Stomach (tissue), 9 donors: ENCODE measurements around the gene COL12A1. TPM values are rescaled to one million over a fixed set of nuclear protein-coding genes. Genes with fewer than 3 reads are reported as not detected.

ENCODE experiments used
- DNase-seq, 2 donors: peaks; one replicate each; pipeline versions ENCODE4 v3.0.0 to v3.0.0-alpha.2; 2013 to 2019
- H3K27ac ChIP-seq, 5 donors: fragments of 200-600 bp in 4 of 5; sonication (generic) in 4 of 5; one replicate each; pipeline ENCODE4 v1.5.1; 2013 to 2019; ENCODE audit warnings: mild to moderate bottlenecking in 1 of 5, moderate library complexity in 1 of 5
- H3K27me3 ChIP-seq, 3 donors: fragments of 200-600 bp; sonication (generic); one replicate each; pipeline ENCODE4 v1.5.1; 2017 to 2019; ENCODE audit warnings: mixed run types in 1 of 3
- H3K36me3 ChIP-seq, 4 donors: fragments of 200-600 bp; sonication (generic); 1 replicate in 3 of 4; 2 replicates in 1 of 4; pipeline ENCODE4 v1.5.1; 2016 to 2019
- H3K4me1 ChIP-seq, 4 donors: fragments of 200-600 bp; sonication (generic); one replicate each; pipeline ENCODE4 v1.5.1; 2016 to 2019
- H3K4me3 ChIP-seq, 4 donors: fragments of 200-600 bp; sonication (generic) in 3 of 4; one replicate each; pipeline ENCODE4 v1.5.1; 2016 to 2019; ENCODE audit warnings: mild to moderate bottlenecking in 1 of 4
- H3K9me3 ChIP-seq, 4 donors: fragments of 200-600 bp; sonication (generic); one replicate each; pipeline ENCODE4 v1.5.1; 2016 to 2019
- EP300 ChIP-seq: sonication (generic); formaldehyde crosslinking; IDR thresholded peaks from one replicate; pipeline ENCODE4 v1.6.1; 2017; ENCODE audit warnings: antibody characterized with exemption
- POLR2A ChIP-seq, 4 donors: fragments of 450-650 bp; IDR thresholded peaks; one replicate each; pipeline ENCODE4 v1.6.1; 2016; ENCODE audit warnings: antibody characterized with exemption in 4 of 4, control low read depth in 2 of 4, mild to moderate bottlenecking in 1 of 4, moderate library complexity in 1 of 4
- POLR2AphosphoS5 ChIP-seq, 3 donors: sonication (generic); formaldehyde crosslinking; IDR thresholded peaks; one replicate each; pipeline ENCODE4 v1.6.1; 2016; ENCODE audit warnings: antibody characterized with exemption in 3 of 3
- WGBS, 5 donors: extraction: QIAGEN DNeasy Blood & Tissue Kit in 3 of 5; methylation state at CpG; one replicate each; pipeline versions ENCODE4 v1.1.5 to v1.1.7; 2013 to 2018; 5-methylcytosine and 5-hydroxymethylcytosine counted together
- intact Hi-C: fragments of 100-400 bp; cut with DNase I; formaldehyde crosslinking; loops from one replicate; pipeline ENCODE4 v1.15.1; 2023; ENCODE audit warnings: low total_unique reads
- polyA plus RNA-seq, 3 donors: library from polyadenylated mRNA; stranded (reverse); fragments of 200-250 nt; gene quantifications; one replicate each; pipeline ENCODE4 v1.2.3, GENCODE V29; 2013
- total RNA-seq, 5 donors: library from RNA; depleted of rRNA; stranded (reverse); fragments of >200 nt; gene quantifications; one replicate each; pipeline versions ENCODE4 v1.1.0 to v1.2.3, GENCODE V29; 2014 to 2016
- TF ChIP-seq, protein P1 (sequence below), 7 experiments: fragments of 450-650 bp in 4 of 7; fragments of 200-600 bp in 3 of 7; sonication (generic) in 3 of 7; IDR thresholded peaks; one replicate each; pipeline ENCODE4 v1.5.1; 2016 to 2019; ENCODE audit warnings: antibody characterized with exemption in 7 of 7, control low read depth in 2 of 7, mild to moderate bottlenecking in 1 of 7
- donor health status: healthy with polysubstance abuse.
- donor health status: Bipolar disorder and iron deficiency.
- donor health status: healthy.

Gene COL12A1
- total and polyA plus RNA-seq, 8 donors: 3.4 to 170 (median 20.3) TPM

- intact Hi-C loops: loop anchor here (5.0 kb wide), 1 partner anchor 801 kb away; no protein-coding TSS in a partner anchor
- peak in 1 of 3 donors; percentile 24 for TF ChIP-seq POLR2AphosphoS5 (IDR thresholded peaks at IDR 0.05)
- TF ChIP-seq, protein P1, sequence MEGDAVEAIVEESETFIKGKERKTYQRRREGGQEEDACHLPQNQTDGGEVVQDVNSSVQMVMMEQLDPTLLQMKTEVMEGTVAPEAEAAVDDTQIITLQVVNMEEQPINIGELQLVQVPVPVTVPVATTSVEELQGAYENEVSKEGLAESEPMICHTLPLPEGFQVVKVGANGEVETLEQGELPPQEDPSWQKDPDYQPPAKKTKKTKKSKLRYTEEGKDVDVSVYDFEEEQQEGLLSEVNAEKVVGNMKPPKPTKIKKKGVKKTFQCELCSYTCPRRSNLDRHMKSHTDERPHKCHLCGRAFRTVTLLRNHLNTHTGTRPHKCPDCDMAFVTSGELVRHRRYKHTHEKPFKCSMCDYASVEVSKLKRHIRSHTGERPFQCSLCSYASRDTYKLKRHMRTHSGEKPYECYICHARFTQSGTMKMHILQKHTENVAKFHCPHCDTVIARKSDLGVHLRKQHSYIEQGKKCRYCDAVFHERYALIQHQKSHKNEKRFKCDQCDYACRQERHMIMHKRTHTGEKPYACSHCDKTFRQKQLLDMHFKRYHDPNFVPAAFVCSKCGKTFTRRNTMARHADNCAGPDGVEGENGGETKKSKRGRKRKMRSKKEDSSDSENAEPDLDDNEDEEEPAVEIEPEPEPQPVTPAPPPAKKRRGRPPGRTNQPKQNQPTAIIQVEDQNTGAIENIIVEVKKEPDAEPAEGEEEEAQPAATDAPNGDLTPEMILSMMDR (IDR thresholded peaks at IDR 0.05): peak in 5 of 7 experiments; percentile 68 to 89 (median 79)
- TF ChIP-seq EP300: no peak
- no peak for TF ChIP-seq POLR2A (IDR thresholded peaks at IDR 0.05)
- Histone ChIP-seq H3K4me1 (peaks cover 33 to 61% (median 55%) of the 10 kb centered on the region in 4 donors), H3K27me3 (peaks cover 3 to 52% (median 44%) of the 10 kb centered on the region in 3 donors), H3K36me3 (no peaks in the 10 kb centered on the region), H3K9me3 (no peaks in the 10 kb centered on the region), H3K4me3 (peak overlapping the region; percentile 19 to 34 (median 20)), H3K27ac (peak overlapping the region in 4 of 5 donors; percentile 18 to 89 (median 52))
- 6 to 11% (median 9%) methylated on average over 32 to 33 of the region's 33 CpGs for WGBS, 5 donors
- peak; percentile 85 to 94 for DNase-seq
Measured at GRCh38 chr6:75208298-75209183, 2.7 kb upstream of the COL12A1 start.

DNA sequence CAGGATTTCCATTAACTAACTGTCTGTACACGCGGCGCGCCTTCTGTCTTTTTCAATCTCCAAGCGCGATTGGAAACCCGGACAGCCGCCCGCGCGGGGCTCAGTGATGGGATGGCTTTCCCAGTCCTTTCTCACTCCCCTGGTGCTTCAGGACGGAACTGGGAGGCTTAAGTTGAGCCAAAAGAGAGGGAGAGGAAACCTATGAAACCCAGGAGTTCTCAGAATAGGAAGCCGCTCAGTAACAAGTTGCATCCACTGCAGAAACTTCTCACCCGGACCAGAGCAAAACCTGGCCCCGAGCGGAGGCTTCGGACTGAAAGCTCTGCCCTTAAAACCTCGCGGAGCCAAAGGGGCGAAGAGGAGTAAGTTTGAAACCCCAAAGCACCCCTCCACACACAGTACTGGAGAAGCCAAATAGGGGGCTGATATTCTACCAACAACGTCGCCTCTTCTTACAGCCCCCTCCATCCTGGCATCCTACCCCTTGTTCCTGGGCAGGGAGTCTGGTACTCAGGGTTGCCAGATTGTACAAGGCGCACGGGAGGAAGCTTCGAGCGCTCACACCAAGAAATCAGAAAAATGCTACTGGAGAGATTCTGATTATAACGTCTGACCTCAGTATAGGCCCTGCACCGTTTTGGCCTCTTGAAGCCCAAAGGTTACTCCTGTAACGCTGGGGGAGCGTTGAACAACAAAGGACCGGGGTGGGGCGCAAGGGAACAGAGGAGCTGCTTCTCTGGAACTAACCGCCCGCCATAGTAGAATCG lies 906 bp upstream of the COL12A1 start:
- Histone ChIP-seq H3K4me3 (peak overlapping the region; percentile 56 to 61 (median 58)), H3K4me1 (peaks cover 40 to 73% (median 66%) of the 10 kb centered on the region in 4 donors), H3K27me3 (peaks cover 3 to 65% (median 57%) of the 10 kb centered on the region in 3 donors), H3K36me3 (no peaks in the 10 kb centered on the region), H3K27ac (peak overlapping the region in 4 of 5 donors; percentile 75 to 89 (median 84)), H3K9me3 (no peaks in the 10 kb centered on the region)
- 11 to 15% (median 12%) methylated on average over 33 to 35 of the region's 35 CpGs for WGBS, 5 donors
- TF ChIP-seq POLR2A (IDR thresholded peaks at IDR 0.05): no peak
- TF ChIP-seq, protein P1 (IDR thresholded peaks at IDR 0.05): no peak
- DNase-seq: no peak
- intact Hi-C loops: loop anchor here (5.0 kb wide), 1 partner anchor 799 kb away; no protein-coding TSS in a partner anchor

DNA sequence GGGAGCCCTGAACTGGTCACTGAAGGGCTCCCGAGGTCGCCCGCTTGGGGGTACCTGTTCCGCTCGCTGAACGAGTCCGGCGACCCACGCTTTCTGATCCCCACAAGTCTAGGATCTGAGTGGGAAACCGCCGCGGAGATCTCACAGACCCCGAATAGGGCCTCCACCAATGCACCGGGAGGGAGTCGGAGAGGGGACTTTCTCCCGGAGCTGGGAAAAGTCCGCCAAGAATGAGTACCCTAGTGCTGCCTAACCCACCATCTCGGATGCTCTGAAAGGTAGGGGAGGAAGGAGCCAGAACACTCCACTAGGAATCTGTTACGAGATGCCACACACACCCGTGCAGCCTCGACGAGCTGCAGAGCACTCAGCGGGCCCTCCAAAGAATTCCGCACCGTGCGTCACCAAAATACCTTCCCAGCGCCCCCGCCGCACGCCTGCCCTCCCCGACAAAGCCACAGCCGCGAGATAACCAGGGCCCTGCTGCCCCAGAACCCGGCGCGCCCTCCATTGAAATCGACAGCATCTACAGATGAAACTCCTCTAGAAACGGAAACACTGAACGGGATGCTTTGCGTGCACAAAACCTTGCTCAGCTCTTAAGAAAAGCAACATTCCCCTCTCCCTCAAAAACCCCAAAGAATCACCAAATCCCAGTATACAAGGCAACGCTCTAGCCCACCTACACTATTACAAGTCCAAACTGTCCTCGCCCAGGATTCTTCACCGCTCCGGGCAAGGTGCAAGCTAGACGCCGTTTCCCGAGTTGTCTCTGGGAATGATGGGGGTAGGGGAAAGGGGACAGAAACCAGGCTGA lies 686 bp downstream of the COL12A1 start:
- Histone ChIP-seq H3K27me3 (peaks cover 3 to 71% (median 58%) of the 10 kb centered on the region in 3 donors), H3K36me3 (no peaks in the 10 kb centered on the region), H3K27ac (peak overlapping the region; percentile 16 to 89 (median 82)), H3K4me3 (peak overlapping the region; percentile 56 to 61 (median 58)), H3K9me3 (no peaks in the 10 kb centered on the region), H3K4me1 (peaks cover 42 to 71% (median 67%) of the 10 kb centered on the region in 4 donors)
- intact Hi-C loops: loop anchor here (5.0 kb wide), 1 partner anchor 798 kb away; no protein-coding TSS in a partner anchor
- peak in 1 of 2 donors; percentile 82 for DNase-seq
- WGBS, 5 donors: 0 to 2% (median 1%) methylated on average over 25 to 47 of the region's 47 CpGs
- TF ChIP-seq EP300: no peak
- TF ChIP-seq POLR2A (IDR thresholded peaks at IDR 0.05): no peak
- no peak for TF ChIP-seq POLR2AphosphoS5 (IDR thresholded peaks at IDR 0.05)
- TF ChIP-seq, protein P1 (IDR thresholded peaks at IDR 0.05): no peak
